HG03469 (cell line): ENCODE results near the gene RPP14.

Source experiments
- ATAC-seq: cut with Tn5 transposase; IDR thresholded peaks from one replicate; pipeline ENCODE4 v1.9.1; 2021; ENCODE audit warnings: mild to moderate bottlenecking, moderate library complexity, moderate number of reproducible peaks; ENCODE audit not compliant: unreplicated experiment

Gene RPP14

DNA sequence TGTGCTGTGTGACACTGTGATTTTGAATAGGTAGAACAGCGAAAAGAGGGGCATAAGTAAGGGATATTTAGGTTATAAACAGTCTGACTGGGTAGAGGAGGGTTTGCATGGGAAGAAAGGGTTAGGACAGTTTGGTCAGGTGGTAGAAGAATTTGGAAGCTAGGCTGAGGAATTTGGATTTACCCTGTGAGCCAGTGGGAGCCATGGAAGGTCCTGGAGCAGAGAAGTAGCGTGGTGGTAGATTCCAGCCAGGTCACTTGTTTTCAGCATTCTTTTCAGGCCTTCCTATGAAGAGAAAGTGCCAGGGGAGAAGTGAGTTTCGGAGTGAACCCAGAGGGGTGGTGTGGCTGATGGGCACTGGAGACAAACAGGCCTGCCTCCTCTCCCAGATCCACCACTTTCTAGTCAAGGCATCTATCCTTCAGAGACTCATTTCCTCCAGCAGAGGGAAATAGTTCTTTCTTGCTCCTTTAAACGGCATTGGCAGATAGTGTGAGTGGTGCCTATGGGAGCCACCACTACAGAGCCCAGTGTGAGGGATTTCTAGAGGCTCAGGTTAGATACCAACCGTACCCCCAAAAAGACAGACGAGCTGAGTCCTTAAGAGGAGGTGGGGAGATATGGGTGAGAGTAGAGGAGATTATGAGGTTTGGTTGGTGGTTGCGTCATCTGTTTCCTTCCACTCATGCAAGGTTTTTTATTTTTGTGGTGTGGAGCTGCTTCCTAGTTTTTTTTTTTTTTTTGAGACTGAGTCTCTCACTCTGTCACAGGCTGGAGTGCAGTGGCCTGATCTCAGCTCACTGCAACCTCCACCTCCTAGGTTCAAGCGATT is 47.9 kb downstream of the RPP14 start:
- ATAC-seq: no peak

DNA sequence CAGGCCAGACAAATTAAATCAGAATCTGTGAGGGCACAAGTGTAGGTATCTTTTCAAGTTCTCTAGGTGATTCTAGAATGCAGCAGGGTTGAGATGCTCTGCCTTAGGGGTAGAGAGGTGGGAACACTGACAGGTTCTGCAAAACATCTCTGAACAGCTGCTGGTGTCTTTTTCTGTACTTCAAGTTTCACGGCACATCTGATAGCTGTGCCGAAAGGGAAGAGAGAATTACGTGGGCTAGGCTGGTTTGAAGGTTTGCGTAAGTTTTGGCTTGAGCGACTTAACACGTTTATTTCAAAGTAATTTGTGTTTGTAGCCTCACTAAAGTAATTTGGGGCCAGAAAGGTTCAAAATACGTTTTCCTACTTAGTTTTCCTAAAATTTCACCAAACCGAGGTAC is 49.1 kb downstream of the RPP14 start:
- peak; percentile 36 for ATAC-seq

DNA sequence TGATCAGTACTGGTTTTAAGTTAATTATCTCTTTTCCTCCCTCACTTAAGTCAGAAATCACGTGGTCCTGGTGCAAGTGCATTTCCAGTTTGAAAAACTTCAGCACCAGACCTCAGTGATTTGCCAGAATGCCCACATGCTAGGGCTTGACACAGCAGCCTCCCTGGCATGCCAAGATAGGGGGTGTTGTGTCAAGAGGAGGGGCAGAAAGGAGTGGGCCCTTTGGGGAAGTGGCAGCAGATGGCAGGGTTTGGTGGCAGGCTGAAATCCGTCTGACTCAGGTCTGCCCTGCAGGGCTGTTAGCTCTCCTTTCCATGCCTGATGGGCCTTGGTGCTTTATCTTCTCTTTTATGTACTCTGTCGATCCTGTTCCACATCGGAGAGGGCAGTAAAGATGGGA is 50.0 kb downstream of the RPP14 start:
- no peak for ATAC-seq

DNA sequence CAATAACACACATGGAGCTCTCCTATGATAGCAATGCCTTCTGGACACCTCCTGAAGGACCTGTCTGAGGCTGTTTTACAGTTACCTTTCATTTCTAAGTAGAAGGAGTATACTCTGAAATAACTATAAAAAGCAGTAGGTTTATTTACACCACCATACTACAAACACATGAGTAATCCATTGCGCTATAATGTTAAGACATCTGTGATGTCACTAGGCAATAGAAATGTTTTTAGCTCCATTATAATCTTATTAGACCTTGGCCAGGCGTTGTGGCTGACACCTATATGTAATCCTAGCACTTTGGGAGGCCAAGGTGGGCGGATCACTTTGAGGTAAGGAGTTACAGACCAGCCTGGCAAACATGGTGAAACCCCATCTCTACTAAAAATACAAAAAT is 51.4 kb downstream of the RPP14 start:
- ATAC-seq: no peak

DNA sequence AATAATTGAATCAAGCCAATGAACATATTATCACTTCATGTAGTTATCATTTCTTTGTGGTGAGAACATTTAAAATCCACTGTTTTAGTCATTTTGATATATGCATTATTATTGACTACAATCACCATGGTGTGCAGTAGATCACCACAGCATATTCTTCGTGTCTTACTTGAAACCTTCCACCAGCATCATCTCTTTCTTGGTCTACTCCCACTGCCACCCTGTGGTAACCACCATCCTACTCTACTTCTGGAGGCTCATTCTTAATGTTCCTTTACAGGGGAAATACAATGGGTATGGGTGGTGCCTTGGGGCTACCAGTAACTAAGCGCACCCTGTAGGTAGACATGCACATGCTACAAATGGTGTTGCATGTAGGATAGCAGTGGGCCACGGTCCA is 52.0 kb downstream of the RPP14 start:
- ATAC-seq: no peak

DNA sequence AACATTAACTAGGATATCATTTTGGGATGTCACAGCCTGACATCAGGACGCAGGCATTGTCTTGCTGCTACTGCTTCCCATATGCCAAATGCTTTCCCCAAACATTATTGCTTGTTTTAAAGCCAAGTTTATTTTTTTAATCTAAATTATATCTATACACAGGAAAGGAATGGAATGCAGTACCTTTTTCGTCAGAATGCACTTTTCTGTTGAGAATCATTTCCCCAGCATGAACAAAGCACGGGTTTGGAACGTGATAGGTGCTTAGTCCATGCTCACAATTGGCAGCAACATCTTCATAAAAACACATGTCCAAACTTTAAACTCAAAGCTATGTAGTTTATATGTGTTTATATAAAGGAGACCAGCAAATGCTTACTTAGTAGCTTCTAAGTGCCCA is 52.8 kb downstream of the RPP14 start:
- no peak for ATAC-seq

DNA sequence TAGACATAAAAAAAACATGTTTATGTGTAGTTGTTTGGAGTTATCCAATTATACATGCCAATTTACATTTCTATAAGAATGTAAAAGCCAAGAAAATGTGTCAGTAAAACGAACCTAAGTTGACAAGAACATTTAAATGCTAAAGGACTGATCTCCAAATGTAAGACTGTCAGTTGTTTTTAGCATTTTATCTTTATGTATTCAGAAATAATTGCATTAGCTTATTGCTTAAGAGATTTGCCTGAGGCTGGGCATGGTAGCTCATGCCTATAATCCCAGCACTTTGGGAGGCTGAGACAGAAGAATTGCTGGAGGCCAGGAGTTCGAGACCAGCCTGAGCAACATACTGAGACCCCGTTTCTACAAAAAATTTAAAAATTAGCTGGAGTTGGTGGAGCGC is 53.6 kb downstream of the RPP14 start:
- ATAC-seq: no peak

DNA sequence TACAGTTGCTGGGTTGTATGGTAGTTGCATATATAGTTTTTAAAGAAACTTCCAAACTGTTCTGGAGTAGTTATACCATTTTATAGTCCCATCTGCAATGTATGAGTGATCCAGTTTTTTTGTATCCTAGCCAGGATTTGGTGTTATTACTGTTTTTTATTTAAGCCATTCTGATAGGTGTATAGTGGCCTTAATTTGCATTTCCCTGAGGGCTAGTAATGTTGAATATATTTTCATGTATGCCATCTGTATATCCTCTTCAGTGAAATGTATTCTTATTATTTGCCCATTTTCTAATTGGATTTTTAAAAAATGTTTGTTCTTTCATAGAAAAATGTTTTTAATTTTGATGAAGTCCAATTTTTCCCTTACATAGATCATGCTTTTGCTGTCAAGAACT is 55.8 kb downstream of the RPP14 start:
- ATAC-seq: no peak

DNA sequence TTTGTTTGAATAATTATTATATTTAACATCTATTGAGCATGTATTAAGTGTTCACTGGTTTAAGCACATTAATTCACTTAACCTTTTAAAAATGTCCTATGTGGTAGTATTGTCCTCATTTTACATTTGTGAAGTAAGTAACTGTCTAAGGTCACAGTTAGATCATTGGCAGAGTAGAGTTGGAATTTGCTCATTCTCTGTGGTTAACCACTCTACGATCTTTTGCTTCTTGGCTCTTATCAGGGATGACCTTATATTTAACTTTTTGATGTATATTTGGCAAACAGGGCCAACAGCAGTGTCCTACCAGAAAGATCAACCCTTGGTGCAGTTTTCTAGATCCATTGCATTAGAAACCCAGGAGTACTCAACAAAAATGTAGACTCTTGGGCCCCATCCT is 60.7 kb downstream of the RPP14 start:
- no peak for ATAC-seq

DNA sequence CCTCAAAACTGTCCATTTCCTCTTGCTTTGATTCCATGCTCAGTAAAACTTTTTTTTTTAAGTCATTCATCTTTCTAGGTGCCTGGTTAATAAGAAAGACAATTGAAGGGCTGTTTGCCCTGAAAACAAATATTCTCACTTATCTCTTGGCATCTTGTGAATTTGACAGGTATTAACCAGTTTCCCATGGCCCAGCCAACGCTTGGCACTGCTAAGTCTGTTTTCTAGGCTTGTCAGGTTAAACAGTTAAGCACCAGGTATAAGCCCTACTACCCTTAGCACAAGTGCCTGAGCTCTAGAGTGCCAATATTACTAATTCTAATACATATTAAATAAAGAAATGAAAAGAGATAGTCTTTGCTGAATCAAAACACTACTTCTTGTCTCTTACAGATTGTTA is 63.0 kb downstream of the RPP14 start:
- ATAC-seq: no peak
